ENCODE data around the gene CACNA2D4. TPM values are rescaled to one million over a fixed set of nuclear protein-coding genes. Genes with fewer than 3 reads are reported as not detected.

The CACNA2D4 gene
- total and polyA plus RNA-seq, 2 of the 13 experiments (the other 11 are each of a cell fraction or from before 2014, with no cell fraction given) = 14.2 to 136 TPM

DNA sequence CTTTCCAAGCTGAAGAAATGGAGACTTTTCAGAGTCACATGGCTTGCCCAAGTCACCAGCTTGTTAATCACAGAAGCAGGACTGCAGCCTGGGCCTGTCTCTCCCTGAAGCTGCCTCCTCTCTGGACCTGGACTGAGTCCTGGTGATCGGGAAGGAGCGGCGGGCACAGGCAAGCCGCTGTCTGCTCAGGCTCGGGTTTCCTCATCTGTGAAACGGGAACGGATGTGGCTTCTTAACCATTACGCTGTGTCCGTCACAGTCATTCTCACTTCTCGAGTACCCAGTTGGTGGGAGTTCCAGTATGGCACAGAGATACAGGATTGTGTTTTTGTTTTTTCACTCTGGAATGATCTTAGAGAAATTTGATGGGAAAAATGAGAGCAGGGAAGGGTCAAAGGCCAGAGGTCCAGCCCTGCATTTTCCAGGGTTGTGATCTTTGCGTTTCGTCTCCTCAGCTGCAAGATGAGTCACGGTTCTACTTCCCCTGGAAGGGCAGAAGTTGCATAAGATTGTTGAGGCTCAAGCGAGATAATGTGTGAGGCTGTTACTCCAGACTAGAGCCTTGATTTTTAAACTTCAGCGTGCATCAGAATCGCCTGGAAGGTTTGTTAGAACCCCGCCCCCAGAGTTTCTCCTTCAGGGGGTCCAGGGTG lies 105.7 kb downstream of the CACNA2D4 start (continued):
- TF ChIP-seq, protein P1, sequence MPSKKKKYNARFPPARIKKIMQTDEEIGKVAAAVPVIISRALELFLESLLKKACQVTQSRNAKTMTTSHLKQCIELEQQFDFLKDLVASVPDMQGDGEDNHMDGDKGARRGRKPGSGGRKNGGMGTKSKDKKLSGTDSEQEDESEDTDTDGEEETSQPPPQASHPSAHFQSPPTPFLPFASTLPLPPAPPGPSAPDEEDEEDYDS (CRISPR knock-in tag; IDR thresholded peaks at IDR 0.05) = 0 out of 2 replicates have a peak, but pooled peaks have one; percentile 21
- TF ChIP-seq, protein P2, sequence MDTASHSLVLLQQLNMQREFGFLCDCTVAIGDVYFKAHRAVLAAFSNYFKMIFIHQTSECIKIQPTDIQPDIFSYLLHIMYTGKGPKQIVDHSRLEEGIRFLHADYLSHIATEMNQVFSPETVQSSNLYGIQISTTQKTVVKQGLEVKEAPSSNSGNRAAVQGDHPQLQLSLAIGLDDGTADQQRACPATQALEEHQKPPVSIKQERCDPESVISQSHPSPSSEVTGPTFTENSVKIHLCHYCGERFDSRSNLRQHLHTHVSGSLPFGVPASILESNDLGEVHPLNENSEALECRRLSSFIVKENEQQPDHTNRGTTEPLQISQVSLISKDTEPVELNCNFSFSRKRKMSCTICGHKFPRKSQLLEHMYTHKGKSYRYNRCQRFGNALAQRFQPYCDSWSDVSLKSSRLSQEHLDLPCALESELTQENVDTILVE (CRISPR knock-in tag; IDR thresholded peaks at IDR 0.05) = no peak
- TF ChIP-seq RARA (CRISPR knock-in tag; IDR thresholded peaks at IDR 0.05) = peak; percentile 94
- TF ChIP-seq ZMYM2 (CRISPR knock-in tag; IDR thresholded peaks at IDR 0.05) = peak; percentile 14; the same call in 1 of the 2 replicates
- TF ChIP-seq, protein P3, sequence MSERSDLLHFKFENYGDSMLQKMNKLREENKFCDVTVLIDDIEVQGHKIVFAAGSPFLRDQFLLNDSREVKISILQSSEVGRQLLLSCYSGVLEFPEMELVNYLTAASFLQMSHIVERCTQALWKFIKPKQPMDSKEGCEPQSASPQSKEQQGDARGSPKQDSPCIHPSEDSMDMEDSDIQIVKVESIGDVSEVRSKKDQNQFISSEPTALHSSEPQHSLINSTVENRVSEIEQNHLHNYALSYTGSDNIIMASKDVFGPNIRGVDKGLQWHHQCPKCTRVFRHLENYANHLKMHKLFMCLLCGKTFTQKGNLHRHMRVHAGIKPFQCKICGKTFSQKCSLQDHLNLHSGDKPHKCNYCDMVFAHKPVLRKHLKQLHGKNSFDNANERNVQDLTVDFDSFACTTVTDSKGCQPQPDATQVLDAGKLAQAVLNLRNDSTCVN (CRISPR knock-in tag; IDR thresholded peaks at IDR 0.05; ENCODE audit: borderline replicate concordance) = no peak
- no peak for TF ChIP-seq CC2D1A (CRISPR knock-in tag; IDR thresholded peaks at IDR 0.05)
- peak; percentile 17; the same call in 1 of the 2 replicates for TF ChIP-seq CBX5 (CRISPR knock-in tag; IDR thresholded peaks at IDR 0.05; ENCODE audit: borderline replicate concordance)
- no peak for TF ChIP-seq FOXK2 (IDR thresholded peaks at IDR 0.05)
- TF ChIP-seq TCF7 (IDR thresholded peaks at IDR 0.05; ENCODE audit: low read depth) = peak; percentile 36; the same call in 1 of the 2 replicates
- TF ChIP-seq, protein P4, sequence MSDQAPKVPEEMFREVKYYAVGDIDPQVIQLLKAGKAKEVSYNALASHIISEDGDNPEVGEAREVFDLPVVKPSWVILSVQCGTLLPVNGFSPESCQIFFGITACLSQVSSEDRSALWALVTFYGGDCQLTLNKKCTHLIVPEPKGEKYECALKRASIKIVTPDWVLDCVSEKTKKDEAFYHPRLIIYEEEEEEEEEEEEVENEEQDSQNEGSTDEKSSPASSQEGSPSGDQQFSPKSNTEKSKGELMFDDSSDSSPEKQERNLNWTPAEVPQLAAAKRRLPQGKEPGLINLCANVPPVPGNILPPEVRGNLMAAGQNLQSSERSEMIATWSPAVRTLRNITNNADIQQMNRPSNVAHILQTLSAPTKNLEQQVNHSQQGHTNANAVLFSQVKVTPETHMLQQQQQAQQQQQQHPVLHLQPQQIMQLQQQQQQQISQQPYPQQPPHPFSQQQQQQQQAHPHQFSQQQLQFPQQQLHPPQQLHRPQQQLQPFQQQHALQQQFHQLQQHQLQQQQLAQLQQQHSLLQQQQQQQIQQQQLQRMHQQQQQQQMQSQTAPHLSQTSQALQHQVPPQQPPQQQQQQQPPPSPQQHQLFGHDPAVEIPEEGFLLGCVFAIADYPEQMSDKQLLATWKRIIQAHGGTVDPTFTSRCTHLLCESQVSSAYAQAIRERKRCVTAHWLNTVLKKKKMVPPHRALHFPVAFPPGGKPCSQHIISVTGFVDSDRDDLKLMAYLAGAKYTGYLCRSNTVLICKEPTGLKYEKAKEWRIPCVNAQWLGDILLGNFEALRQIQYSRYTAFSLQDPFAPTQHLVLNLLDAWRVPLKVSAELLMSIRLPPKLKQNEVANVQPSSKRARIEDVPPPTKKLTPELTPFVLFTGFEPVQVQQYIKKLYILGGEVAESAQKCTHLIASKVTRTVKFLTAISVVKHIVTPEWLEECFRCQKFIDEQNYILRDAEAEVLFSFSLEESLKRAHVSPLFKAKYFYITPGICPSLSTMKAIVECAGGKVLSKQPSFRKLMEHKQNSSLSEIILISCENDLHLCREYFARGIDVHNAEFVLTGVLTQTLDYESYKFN (CRISPR knock-in tag; conservative IDR thresholded peaks at IDR 0.05) = peak; percentile 77
- TF ChIP-seq KAT7 (CRISPR knock-in tag; IDR thresholded peaks at IDR 0.05; ENCODE audit: borderline replicate concordance) = no peak; the same call in 1 of the 2 replicates
- TF ChIP-seq, protein P5, sequence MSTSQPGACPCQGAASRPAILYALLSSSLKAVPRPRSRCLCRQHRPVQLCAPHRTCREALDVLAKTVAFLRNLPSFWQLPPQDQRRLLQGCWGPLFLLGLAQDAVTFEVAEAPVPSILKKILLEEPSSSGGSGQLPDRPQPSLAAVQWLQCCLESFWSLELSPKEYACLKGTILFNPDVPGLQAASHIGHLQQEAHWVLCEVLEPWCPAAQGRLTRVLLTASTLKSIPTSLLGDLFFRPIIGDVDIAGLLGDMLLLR (CRISPR knock-in tag; IDR thresholded peaks at IDR 0.05) = no peak
- TF ChIP-seq HMGA1 (CRISPR knock-in tag; conservative IDR thresholded peaks at IDR 0.05) = no peak
- 0 out of 2 replicates have a peak, but pooled peaks have one; percentile 24 for TF ChIP-seq CBFB (CRISPR knock-in tag; IDR thresholded peaks at IDR 0.05)
- no peak for TF ChIP-seq KMT2B (CRISPR knock-in tag; IDR thresholded peaks at IDR 0.05)
- no peak for TF ChIP-seq ZNF317 (CRISPR knock-in tag; IDR thresholded peaks at IDR 0.05)
- TF ChIP-seq ZSCAN22 (CRISPR knock-in tag; IDR thresholded peaks at IDR 0.05) = no peak
- TF ChIP-seq, protein P6, sequence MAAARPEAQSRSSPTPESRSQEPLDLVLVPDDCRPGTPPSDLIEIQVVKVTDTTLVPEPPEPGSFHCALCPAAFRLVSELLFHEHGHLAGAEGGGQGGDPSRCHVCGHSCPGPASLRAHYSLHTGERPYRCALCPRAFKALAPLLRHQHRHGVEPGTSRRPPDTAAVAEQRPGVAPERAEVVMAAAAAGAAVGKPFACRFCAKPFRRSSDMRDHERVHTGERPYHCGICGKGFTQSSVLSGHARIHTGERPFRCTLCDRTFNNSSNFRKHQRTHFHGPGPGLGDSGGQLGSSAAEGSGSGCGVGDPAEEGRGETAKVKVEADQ (CRISPR knock-in tag; IDR thresholded peaks at IDR 0.05; ENCODE audit: borderline replicate concordance) = 0 out of 2 replicates have a peak, but pooled peaks have one; percentile 44
- peak; percentile 62; the same call in 1 of the 2 replicates for TF ChIP-seq GFI1 (CRISPR knock-in tag; IDR thresholded peaks at IDR 0.05; ENCODE audit: borderline replicate concordance)
- peak in 1 of 2 experiments; percentile 83; a peak in 2 of 4 replicates for TF ChIP-seq EP300 (IDR thresholded peaks at IDR 0.05; ENCODE audit: low read depth in 2 of 2, low read length in 2 of 2)
- TF ChIP-seq EP300 (CRISPR knock-in tag; IDR thresholded peaks at IDR 0.05; ENCODE audit: borderline replicate concordance) = peak; percentile 62; the same call in 1 of the 2 replicates
- TF ChIP-seq HOXA3 (CRISPR knock-in tag; IDR thresholded peaks at IDR 0.05) = peak; percentile 65
